GM13977 (cell line): ENCODE data around the gene SBDS.
"Not testable (repeated sequence)": the region's sequence is repeated elsewhere in the genome, so short reads cannot be mapped to it uniquely, and the experiment has no call there.

Experiments used
- DNase-seq: peaks from one replicate; pipeline ENCODE4 v3.0.0; 2012; ENCODE audit warnings: low spot score
- in situ Hi-C: fragments of 300-500 bp; cut with MboI; formaldehyde crosslinking; loops from one replicate; pipeline ENCODE4 v1.12.0; 2022; ENCODE audit warnings: low sequenced_read_pairs, low pct_unique_long_range_greater_than_20kb, mixed read lengths, inconsistent platforms; ENCODE audit not compliant: unreplicated experiment
- TF ChIP-seq, protein P1 (sequence below): IDR thresholded peaks from 2 replicates; pipeline ENCODE4 v1.5.1; 2012; ENCODE audit warnings: mild to moderate bottlenecking, control low read depth; ENCODE audit not compliant: insufficient read depth; ENCODE audit errors: extremely low read depth, missing control alignments

The SBDS gene

DNA sequence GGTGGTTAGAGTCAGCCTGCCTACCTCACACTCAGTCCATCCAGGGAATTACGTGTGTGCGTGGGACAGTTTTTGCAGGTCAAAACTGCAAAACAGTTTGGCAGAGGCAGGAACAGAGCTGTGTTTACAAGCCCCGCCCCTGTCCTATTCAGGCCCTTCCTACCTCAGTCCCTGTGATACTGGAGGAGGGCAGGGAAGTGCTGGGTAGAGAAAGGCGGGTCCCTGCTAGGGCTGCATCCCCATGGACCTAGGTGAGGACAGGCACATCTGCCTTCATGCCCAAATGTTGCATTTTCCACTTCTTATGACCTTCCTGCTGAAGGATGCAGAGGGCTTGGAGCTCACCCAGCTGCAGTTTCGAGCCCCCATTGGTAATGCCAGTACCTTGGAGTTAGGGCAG, 25.1 kb downstream of the SBDS start:
- no peak for DNase-seq
- TF ChIP-seq, protein P1, sequence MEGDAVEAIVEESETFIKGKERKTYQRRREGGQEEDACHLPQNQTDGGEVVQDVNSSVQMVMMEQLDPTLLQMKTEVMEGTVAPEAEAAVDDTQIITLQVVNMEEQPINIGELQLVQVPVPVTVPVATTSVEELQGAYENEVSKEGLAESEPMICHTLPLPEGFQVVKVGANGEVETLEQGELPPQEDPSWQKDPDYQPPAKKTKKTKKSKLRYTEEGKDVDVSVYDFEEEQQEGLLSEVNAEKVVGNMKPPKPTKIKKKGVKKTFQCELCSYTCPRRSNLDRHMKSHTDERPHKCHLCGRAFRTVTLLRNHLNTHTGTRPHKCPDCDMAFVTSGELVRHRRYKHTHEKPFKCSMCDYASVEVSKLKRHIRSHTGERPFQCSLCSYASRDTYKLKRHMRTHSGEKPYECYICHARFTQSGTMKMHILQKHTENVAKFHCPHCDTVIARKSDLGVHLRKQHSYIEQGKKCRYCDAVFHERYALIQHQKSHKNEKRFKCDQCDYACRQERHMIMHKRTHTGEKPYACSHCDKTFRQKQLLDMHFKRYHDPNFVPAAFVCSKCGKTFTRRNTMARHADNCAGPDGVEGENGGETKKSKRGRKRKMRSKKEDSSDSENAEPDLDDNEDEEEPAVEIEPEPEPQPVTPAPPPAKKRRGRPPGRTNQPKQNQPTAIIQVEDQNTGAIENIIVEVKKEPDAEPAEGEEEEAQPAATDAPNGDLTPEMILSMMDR = no peak
- in situ Hi-C loops = no loop called here

- in situ Hi-C loops, DNase-seq: not testable (repeated sequence)
Observed at GRCh38 chr7:66969001-66969400, 26.4 kb downstream of the SBDS start.

GRCh38 chr7:66967029-66967428, 28.4 kb downstream of the SBDS start:
- in situ Hi-C loops = no loop called here
- DNase-seq = no peak
- TF ChIP-seq, protein P1 = no peak

GRCh38 chr7:66964411-66964810, 31.0 kb downstream of the SBDS start:
- DNase-seq = no peak
- TF ChIP-seq, protein P1 = no peak
- in situ Hi-C loops = no loop called here

- in situ Hi-C loops = no loop called here
- DNase-seq = no peak
Observed at GRCh38 chr7:66961096-66961495, 34.3 kb downstream of the SBDS start.

GRCh38 chr7:66960192-66960591, 35.2 kb downstream of the SBDS start:
- no peak for DNase-seq
- in situ Hi-C loops = no loop called here
- TF ChIP-seq, protein P1 = no peak

More at GRCh38 chr7:66961096-66961495, 34.3 kb downstream of the SBDS start:
- TF ChIP-seq, protein P1 = no peak

- in situ Hi-C loops = no loop called here
- TF ChIP-seq, protein P1 = no peak
- no peak for DNase-seq
Observed at GRCh38 chr7:66958538-66959350, 36.6 kb downstream of the SBDS start.
